DND-41 (cell line): ENCODE data around the gene SH3RF3.
A peak's percentile ranks its signal among the peaks of the same experiment; 100 is the strongest.
"Not testable (repeated sequence)": the region's sequence is repeated elsewhere in the genome, so short reads cannot be mapped to it uniquely, and the experiment has no call there.

ENCODE experiments used
- ATAC-seq: fragments of 200-7000 bp; cut with Tn5 transposase; 3 replicates; pipeline ENCODE4 v1.9.1; 2021; ENCODE audit warnings: low read depth; ENCODE audit not compliant: insufficient read depth
- DNase-seq: peaks from one replicate; pipeline ENCODE4 v3.0.0-alpha.2; 2020
- H2AFZ ChIP-seq: 2 replicates; pipeline ENCODE4 v1.6.0; 2012; ENCODE audit warnings: low read depth, low read length
- H3K27ac ChIP-seq: 2 replicates; pipeline ENCODE4 v1.5.1; 2012; ENCODE audit warnings: low read length, inconsistent platforms
- H3K27me3 ChIP-seq: fragments of 200-600 bp; sonication (generic); 2 replicates; pipeline ENCODE4 v1.6.0; 2012; ENCODE audit warnings: low read length, mild to moderate bottlenecking, inconsistent platforms; ENCODE audit not compliant: insufficient read depth, poor library complexity
- H3K36me3 ChIP-seq: 2 replicates; pipeline ENCODE4 v1.5.1; 2012; ENCODE audit warnings: low read length, inconsistent platforms; ENCODE audit not compliant: insufficient read depth
- H3K4me1 ChIP-seq: 2 replicates; pipeline ENCODE4 v1.5.1; 2012; ENCODE audit warnings: mild to moderate bottlenecking, low read length; ENCODE audit not compliant: insufficient read depth
- H3K4me2 ChIP-seq: 2 replicates; pipeline ENCODE4 v1.6.0; 2012; ENCODE audit warnings: mild to moderate bottlenecking, moderate library complexity, low read length, inconsistent platforms; ENCODE audit not compliant: insufficient read depth
- H3K4me3 ChIP-seq, 2 experiments: fragments of 200-600 bp in 1 of 2; shearing (Covaris generic) in 1 of 2; 2 replicates each; pipeline ENCODE4 v1.5.1; 2012 to 2016; ENCODE audit warnings: inconsistent platforms in 2 of 2, low read length in 2 of 2, mild to moderate bottlenecking in 2 of 2, low read depth in 1 of 2, moderate library complexity in 1 of 2
- H3K79me2 ChIP-seq: 2 replicates; pipeline ENCODE4 v1.6.0; 2012; ENCODE audit warnings: low read length, inconsistent platforms; ENCODE audit not compliant: insufficient read depth
- H3K9ac ChIP-seq: 2 replicates; pipeline ENCODE4 v1.6.0; 2012; ENCODE audit warnings: low read depth, mild to moderate bottlenecking, inconsistent platforms, low read length, moderate library complexity
- H3K9me3 ChIP-seq: 2 replicates; pipeline ENCODE4 v1.5.1; 2012; ENCODE audit warnings: low read length, moderate library complexity, mild to moderate bottlenecking, inconsistent platforms; ENCODE audit not compliant: insufficient read depth, severe bottlenecking
- H4K20me1 ChIP-seq: 2 replicates; pipeline ENCODE4 v1.6.0; 2012; ENCODE audit warnings: low read length; ENCODE audit not compliant: insufficient read depth
- CTCF ChIP-seq: IDR thresholded peaks from 2 replicates; pipeline ENCODE4 v1.5.1; 2012; ENCODE audit warnings: borderline replicate concordance, low read length, moderate library complexity, mild to moderate bottlenecking; ENCODE audit not compliant: poor library complexity, severe bottlenecking; ENCODE audit errors: extremely low read depth
- EZH2 ChIP-seq: IDR thresholded peaks from 3 replicates; pipeline ENCODE4 v1.6.1; 2012; ENCODE audit warnings: borderline replicate concordance, low read depth, mild to moderate bottlenecking, moderate library complexity, low read length, inconsistent platforms; ENCODE audit not compliant: severe bottlenecking

The SH3RF3 gene

GRCh38 chr2:109223490-109223889 is 94.5 kb downstream of the SH3RF3 start:
- H3K36me3 ChIP-seq = no peaks in the 10 kb centered on the region
- H3K9me3 ChIP-seq = no peaks in the 10 kb centered on the region
- TF ChIP-seq EZH2 = no peak
- TF ChIP-seq CTCF = no peak
- peaks cover 66% of the 10 kb centered on the region for H3K27me3 ChIP-seq
- H3K79me2 ChIP-seq = no peaks in the 10 kb centered on the region
- ATAC-seq = no peak
- H3K9ac ChIP-seq = no peak overlapping the region
- no peak overlapping the region for H2AFZ ChIP-seq
- H4K20me1 ChIP-seq = peaks cover 21% of the 10 kb centered on the region
- DNase-seq = no peak
- no peak overlapping the region for H3K4me3 ChIP-seq
- H3K27ac ChIP-seq = no peak overlapping the region
- H3K4me1 ChIP-seq = peaks cover under 1% of the 10 kb centered on the region
- H3K4me2 ChIP-seq = no peak overlapping the region

GRCh38 chr2:109224341-109224740 is 95.3 kb downstream of the SH3RF3 start:
- not testable (repeated sequence) for DNase-seq, H3K79me2 ChIP-seq, H3K9me3 ChIP-seq, H3K4me2 ChIP-seq, H3K4me1 ChIP-seq, H3K27ac ChIP-seq, H3K36me3 ChIP-seq, H3K4me3 ChIP-seq, H2AFZ ChIP-seq, H3K9ac ChIP-seq
- ATAC-seq = peak; percentile 37; the same call in 1 of the 3 replicates
- H4K20me1 ChIP-seq = peaks cover 22% of the 10 kb centered on the region
- peaks cover 63% of the 10 kb centered on the region for H3K27me3 ChIP-seq

- Histone ChIP-seq H3K4me1 (no peaks in the 10 kb centered on the region), H4K20me1 (peaks cover 22% of the 10 kb centered on the region), H3K36me3 (no peaks in the 10 kb centered on the region), H3K9ac (no peak overlapping the region), H3K27ac (no peak overlapping the region), H3K27me3 (peaks cover 55% of the 10 kb centered on the region), H3K79me2 (no peaks in the 10 kb centered on the region), H2AFZ (no peak overlapping the region), H3K4me2 (no peak overlapping the region), H3K9me3 (no peaks in the 10 kb centered on the region), H3K4me3 (no peak overlapping the region)
- DNase-seq (no peak), ATAC-seq (no peak)
- no peak for TF ChIP-seq CTCF
- no peak for TF ChIP-seq EZH2
Observed at GRCh38 chr2:109225170-109225782, 96.3 kb downstream of the SH3RF3 start.

- Histone ChIP-seq H3K36me3 (no peaks in the 10 kb centered on the region), H3K27ac (no peak overlapping the region), H3K27me3 (peaks cover 46% of the 10 kb centered on the region), H3K9me3 (no peaks in the 10 kb centered on the region), H3K79me2 (no peaks in the 10 kb centered on the region), H3K4me3 (no peak overlapping the region), H3K4me2 (no peak overlapping the region), H4K20me1 (peaks cover 22% of the 10 kb centered on the region), H3K4me1 (no peaks in the 10 kb centered on the region), H3K9ac (no peak overlapping the region), H2AFZ (no peak overlapping the region)
- DNase-seq = no peak
- ATAC-seq = no peak
- TF ChIP-seq CTCF = no peak
- TF ChIP-seq EZH2 = no peak
Observed at GRCh38 chr2:109226128-109226527, 97.1 kb downstream of the SH3RF3 start.
